GM21529 (cell line): ENCODE measurements around the gene WT1.
"Not testable (repeated sequence)": the region's sequence is repeated elsewhere in the genome, so short reads cannot be mapped to it uniquely, and the experiment has no call there.

ENCODE experiments used
- ATAC-seq: cut with Tn5 transposase; IDR thresholded peaks from one replicate; pipeline ENCODE4 v1.9.1; 2021; ENCODE audit not compliant: unreplicated experiment

WT1 gene

DNA sequence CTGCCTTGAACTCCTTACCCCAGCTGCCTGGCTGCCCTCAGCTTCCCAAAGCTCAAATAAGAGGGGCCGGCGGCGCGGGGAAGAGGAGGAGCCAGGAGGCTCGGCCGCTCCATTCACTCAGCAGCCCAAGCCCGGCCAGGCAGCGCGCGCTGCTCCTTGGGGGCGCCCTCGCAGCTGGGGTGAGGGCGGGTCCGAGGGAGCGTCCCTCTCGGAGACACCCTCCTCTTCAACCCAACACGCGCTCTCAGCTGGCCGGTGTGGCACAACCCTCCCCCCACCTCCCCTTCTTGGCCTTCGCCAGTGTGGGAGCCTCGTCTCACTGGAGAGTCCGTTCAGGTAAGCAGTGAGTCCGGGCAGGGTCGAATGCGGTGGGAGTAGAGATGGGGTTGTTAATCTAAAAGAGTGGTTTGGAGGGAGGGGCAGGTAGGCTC lies at the start of gene WT1:
WT1 (minus strand) TSS at position 29 of the 431 bp plus-strand sequence.
- ATAC-seq: no peak

DNA sequence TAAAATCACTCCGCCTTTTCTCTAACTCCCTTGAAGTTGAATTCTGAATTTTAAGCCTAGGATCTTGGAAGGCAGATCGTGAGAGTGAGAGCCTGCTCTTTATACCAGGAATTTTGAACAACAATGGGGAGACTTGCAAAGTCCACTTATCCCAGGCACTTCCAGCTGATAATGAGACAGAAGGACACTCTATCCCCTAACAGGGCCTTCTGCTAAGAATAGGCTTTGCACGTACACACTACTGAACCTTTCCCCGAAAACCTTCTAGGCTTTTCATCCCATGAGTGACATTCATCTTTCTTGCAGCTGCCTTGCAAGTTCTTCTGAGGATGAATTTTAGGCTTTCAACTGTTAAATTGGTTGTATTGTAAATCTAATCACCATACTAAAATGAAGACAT lies 44.0 kb upstream of the WT1 start:
- no peak for ATAC-seq

DNA sequence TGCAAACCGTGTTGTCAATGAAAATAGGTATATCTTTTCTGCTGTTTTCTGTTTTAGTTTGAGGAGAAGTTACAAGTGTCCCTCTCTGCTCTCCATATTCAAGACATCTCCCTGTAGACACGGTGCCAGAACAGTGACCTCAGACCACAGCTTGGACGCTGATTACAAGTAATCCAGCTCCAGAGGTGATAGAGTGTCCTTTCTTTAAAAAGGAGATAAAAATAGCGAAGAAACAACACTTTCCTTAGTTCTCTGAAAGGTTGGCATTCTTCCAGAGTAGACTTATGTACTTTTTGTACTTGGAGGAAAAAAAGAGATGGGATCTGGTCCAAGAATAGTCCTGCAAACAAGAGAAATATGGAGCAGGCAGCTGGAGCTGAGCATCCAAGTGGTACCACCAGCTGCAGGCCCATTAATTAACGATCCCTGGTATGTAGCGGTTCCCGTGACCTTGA lies 43.0 kb upstream of the WT1 start:
- ATAC-seq: no peak

DNA sequence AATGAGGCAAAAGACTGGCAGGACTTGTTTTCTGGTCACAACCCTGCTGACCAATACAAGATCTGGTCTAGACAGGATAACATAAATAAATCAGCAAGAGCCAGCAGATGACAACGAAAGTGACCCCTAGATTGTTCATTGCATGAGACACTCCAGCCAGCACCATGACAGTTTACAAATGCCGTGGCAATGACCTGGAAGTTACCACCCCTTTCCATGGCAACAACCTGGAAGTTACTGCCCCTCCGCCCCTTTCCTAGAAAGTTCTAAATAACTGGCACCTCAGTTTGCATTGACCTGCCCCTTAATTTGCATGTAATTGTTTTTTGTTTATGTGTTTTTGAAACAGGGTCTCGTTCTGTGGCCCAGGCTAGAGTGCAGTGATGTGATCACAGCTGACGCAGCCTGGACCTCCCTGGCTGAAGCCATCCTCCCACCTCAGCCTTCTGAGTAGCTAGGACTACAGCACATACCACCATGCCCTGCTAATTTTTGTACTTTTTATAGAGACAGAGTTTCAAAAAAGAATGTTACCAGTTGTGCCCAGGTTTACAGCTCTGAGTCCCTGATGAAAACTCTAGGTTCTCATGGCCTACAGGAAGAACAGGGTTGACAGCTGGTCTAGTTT lies 38.1 kb upstream of the WT1 start:
- no peak for ATAC-seq

DNA sequence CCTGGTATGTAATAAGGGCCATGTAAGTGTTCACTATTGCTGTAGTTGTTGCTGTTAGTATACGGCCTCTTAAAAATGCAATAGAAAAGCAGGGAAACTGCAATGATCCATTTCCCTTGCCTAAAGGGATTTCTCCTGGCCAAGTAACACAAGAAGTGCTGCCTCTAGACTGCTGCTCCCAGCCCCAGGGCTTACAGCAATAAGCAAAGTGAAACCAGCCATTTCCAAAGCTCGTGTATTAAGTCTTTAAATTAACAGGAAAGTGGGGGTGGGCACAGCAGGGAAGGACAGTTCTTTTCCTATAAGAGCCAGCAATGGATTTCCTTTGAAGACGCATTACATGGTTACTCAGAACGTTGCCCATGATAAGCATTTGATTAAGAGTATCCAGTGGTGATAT lies 36.9 kb upstream of the WT1 start:
- no peak for ATAC-seq

DNA sequence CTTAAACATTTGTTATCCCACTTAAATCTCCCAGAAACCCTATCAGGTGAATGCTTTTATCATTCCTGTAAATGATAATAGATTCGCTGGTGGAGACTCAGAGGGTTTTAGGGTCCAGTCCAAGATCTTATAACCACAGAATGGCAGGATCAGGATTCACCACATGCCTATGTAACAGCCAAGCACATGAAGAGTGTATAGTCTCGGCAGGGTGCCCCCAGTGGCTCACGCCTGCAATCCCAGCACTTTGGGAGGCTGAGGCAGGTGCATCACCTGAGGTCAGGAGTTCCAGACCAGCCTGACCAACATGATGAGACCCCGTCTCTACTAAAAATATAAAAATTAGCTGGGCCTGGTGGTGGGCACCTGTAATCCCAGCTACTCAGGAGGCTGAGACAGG lies 36.2 kb upstream of the WT1 start:
- ATAC-seq: not testable (repeated sequence)

DNA sequence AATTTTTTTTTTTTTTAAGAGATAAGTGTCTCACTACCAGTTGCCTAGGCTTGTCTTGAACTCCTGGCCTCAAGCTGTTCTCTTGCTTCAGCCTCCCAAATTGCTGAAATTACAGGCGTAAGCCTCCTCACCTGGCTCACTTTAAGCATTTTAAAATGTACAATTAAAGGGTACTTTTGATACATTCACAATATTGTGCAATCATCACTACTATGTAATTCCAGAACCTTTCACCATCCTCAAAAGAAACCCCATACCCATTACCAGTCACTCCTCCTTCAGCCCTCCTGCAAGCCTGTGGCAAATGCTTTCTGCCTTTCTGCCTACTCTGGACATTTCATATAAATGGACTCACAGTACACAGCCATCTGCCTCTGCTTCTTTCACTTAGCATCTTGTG lies 34.5 kb upstream of the WT1 start:
- ATAC-seq: no peak

DNA sequence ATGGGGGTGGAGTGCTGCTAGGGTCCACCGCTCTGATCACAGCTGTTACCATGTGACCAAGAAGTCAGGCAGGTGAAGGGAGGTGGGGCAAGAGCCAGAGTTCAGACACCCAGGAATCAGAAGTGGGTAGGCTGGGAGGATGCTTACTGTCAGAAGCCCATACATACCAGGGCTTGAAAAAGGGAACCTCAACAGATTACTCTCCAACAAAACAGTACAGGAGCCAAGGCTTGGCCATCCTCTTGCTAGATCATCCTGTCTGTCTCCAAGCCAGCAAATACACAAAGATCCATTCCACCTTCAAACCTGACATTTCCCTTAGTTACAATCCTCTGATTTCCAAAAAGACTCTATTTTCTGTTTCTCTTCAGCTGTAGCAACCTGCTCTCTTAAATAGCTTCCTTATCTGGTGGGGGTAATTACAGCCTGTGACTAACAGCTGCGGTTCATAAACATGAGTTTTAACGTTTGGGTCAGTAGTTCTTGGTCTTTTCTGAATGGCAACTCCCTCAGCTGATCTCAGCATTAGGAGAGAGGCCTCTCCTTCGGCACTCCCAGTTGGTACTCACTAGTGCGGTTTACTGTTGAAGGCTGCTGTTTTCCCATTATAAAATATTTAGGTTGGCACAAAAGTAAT lies 31.1 kb upstream of the WT1 start:
- no peak for ATAC-seq

DNA sequence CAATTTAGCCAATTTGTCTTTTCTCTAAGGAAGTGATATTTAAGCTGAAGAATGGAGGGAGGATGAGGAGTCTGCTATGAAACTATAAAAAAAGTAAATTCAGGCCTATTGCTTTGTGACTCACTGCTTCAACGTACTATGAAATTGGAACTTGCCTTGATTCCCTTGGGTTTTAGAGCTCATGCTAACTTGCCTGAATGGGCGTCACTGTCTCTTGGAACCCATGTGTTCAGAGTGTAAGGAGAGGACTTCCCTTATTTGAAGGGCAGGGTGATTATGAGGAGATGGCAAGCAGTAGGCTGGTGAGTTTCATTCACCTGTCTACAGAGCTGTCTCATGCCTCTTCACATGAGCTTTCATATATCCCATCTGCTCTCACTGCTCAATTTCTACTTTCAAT lies 28.7 kb upstream of the WT1 start:
- no peak for ATAC-seq

DNA sequence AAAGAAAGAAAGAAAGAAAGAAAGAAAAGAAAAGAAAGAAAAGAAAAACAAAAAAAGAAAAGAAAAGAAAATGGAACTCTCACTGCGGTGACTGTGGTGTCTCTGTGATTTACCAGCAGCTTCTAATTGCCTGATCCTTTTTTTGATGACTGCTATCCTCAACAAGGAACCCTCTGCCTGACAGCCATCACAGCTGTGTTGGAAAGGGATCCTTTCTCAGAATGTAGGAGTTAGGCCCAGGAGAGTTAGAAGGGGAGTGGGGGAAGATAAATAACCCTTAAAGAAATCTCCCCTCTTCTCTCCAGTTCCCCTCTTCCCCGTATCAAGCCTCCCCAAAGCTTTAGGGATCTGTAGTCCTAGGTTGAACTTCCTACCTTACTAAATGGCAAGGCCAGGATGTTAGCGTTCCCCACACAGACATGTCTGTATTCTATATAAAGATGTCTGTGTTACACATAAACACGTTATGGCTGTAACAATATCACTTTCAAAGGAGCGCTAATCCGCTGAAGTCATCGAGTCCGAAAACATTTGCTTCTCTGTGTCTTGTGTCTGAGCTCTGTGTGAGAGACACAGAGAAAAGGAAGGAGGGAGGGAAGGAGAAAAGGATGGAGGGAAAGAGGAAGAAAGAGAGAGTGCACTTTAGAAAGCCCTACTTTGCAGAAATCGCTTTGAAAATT lies 26.8 kb upstream of the WT1 start:
- no peak for ATAC-seq

DNA sequence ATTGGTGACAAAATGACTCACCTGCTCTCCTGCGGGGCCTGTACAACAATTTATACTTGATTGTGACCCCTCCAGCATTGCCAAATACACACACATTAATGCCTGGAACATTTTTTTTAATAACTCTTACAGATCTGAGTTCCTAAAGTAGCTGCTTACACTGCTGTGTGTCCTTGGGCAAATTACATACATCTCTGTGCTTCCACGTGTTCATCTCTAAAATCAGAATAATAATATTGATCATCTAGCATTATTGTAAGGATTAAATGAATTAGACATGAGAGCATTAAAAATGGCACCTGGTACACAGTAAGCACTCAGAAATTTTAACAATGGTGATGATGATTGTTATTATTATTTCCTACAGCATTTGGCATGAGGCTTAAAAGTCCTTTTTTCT lies 21.5 kb upstream of the WT1 start:
- no peak for ATAC-seq

DNA sequence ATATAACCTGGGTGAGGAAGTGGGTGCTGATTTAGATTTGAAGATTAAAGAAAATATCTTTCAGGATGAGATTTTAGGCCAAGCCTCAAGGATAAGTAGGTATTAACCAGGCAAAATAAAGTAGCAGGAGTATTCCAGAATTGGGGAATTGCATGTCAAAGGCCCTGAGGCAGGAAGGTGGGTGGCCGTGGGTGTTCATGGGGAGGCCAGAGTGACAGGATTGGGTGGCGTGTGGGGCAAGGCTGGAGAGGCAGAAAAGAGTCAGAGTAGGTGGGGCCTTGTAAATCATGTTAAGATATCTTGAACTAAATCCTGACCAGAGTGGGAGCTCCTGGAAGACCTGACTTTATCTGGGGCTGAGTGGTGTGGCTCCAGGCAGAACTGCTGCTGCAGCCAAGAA lies 19.7 kb upstream of the WT1 start:
- no peak for ATAC-seq

DNA sequence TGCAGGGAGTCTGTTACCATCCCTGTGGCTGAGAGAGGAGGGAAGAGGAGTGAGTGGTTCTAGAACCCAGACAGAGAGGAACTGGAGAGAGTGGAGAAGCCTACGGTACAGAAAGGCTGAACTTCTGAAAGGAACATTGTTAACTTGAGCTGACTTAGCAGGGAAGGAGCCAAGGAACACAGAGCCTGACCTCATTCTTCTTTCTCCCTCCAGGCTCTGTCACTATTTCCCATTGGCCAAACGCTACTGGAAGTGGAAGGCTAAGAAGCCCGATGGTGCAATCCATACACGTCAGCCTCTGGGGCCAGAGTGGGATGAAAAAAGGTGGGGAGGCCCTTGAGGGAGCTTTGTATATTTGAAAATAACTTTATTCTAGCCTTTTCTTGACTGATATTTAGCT lies 16.5 kb upstream of the WT1 start:
- no peak for ATAC-seq

DNA sequence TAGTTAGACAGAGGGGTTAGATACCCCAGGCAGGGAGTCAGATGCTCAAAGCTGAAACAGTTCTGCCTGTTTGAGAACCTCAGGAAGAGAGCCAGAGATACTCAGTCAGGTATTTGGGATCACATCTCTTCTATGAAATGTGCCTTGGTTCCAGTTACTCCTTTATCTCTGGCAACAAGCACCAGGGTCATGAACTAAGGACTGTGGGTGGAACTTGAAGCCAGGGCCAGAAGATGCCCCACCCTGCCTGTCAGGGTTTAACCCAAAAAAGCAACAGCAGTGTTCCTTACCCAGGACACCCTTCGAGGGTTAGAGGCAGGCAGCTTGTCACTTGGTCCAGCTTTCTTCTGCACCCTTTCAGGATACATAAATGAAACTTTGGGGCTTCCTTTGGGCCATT lies 15.0 kb upstream of the WT1 start:
- no peak for ATAC-seq

DNA sequence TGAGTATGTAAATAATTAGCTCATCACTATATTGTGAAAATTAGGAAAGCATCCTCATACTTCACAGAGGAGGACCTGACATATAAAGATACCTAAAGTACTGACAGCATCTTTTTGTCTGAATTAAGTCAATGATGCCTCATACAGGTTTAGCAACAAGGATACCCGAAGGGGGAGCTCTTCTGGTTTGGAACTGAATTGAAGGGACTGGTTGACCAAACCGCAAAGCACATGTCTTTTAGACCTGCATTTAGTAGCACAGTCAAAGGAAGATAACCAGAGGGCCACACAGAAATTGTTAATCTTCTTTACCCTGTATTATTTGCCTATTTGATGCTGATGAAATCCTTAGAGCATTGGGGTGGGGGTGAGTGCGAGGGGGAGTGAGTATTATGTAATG lies 12.9 kb upstream of the WT1 start:
- no peak for ATAC-seq

DNA sequence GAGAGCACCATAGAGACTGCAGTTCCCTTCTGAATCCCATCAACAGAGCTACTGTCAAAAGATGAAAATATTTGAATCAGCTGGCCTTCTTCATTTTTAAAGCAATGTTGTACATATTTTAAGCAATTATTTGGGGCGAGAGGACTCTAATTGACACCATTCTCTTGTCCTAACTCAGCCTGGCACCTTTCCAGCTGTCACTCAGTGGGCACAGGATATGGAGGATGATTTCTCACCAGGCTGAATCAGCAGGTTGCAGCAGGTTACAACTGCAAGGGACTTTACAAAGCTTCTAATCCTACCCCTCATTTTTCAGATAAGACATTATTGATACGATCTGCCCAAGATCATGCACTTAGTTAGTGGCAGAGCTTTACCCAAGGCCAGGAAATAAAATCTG lies 11.9 kb upstream of the WT1 start:
- no peak for ATAC-seq

DNA sequence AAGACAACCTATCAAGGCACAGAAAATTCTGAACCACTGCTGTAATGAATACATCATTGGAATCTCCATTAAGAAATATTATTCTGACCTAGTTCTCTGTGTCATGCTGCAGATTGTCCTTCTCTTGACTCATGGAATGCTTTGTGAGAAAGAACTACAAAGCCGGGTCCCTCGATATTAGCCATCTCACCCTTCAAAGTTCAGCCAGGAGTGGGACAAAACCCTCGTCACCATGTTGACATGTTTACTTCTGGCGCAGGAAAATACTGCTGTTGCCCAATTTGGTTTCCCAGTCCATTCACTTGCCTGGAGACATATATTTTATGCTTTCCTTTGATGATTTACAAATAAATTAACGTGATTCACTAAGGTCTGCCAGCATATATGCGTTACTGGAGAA lies 10.9 kb upstream of the WT1 start:
- no peak for ATAC-seq

DNA sequence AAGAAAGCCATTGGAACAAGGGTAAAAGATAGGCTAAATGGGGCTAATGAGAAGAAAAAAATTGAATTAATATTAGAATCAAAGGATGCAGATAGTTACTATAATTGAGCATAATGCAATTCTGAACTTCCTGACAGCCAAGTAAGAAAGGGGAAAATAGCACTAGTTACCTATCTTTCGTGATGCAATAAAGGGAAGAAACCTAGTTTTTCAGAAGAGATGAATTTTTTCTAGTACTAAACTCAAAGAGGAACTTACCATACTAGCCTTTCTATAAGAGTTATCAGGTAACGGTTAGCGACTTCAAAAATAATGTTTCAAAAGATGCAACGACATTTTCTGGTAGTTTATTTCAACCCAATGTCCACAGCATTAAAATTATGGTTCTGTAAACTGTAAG lies 8.8 kb upstream of the WT1 start:
- ATAC-seq: no peak

DNA sequence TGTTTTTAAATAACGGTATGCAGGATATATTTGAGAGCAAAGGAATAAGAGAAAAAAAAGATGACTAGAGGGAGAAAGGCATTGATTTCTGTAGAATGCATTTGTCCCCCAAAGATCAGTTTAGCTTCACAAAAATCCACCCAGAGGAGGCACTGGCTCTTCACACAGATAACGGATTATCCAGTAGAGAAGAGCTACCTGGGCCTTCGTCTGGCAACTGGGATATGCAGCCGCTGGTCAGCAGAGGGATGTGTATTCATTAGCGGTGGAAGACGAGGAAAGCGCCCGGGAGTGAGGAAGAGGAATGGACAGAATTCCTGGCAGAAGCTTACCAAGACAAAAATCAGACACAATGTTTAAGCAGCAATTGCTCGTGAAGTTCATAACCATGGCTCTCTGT lies 5.6 kb upstream of the WT1 start:
- no peak for ATAC-seq

DNA sequence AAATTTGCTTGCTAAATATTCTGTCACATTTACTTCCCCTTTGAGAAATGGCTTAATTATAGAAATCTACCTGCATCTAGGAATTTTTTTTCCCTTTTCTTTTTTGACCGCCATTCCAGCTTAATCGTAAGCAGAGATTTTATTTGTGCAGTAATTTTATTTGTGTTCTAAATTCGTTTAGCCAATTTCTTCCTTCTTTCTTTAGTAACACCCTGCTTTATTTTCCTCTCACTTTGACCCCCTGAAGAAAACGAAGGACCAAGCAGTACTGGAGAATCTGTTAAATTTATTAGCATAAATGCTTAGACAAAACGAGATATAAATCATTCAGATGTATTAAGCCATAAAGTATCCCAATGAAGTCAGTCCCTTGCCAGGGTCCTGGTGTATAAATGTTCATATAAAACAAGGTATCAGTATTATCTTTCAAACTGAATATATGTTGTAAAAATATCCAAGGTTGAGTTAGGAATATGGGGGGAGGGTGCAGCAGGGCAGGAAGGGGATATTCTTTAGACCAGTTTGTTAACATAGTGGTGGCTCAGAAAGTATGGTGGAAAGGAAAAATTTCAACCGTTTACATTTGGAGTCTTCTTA lies 5.1 kb upstream of the WT1 start:
- no peak for ATAC-seq

DNA sequence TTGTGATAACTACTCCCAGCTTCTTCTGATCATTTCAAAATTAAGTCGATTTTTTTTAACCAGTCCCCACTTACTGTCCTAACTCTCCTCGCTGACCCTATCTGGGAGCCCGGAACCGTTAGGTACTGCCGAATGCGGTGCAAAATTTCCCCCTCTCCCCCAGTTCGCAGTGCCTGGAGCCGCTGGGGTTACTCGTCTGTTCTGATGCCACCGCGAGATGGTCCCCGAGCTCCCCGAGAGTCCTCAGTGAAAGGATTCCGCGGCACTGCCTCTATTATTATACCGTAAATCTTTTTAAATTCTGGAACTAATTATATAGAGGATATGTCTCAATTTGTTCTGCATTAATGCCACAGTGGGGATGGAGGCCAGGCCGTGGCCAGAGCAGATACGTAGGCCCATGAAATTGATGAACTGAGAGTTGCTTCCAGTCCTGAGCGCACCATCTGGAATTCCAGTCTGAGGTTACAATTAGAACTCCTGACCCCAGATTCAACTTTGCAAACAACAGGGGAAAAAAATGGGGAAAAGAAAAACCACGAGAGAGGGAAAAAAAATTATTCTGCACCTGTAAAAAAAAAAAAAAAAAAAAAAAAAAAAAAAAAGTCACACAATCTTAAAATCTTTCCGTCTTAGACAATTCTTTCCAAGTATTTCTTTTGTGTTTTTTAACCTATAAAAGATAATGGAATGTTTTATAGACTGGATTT lies 4.3 kb upstream of the WT1 start:
- no peak for ATAC-seq
